ENCODE results near the gene FSTL1.

Gene FSTL1

DNA sequence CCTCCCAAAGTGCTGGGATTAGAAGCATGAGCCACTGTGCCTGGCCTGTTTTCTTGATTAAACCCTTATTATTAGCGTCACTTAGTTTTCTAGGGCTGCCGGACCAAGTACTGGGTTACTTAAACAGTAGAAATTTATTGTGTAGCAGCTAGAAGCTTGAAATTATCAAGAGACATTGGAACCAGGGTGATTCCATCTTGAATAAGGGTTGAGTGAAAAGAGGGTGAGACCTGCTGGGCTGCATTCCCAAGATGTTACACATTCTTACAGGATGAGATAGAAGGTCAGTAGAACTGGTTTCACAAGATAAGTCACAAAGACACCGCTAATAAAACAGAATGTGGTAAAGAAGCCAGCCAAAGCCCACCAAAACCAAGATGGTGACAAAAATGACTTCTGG is 18.6 kb upstream of the FSTL1 start:
- intact Hi-C loops (cut with DNase I; ENCODE audit: low total_unique reads): no loop called here
- Histone ChIP-seq H3K27me3 (no peaks in the 10 kb centered on the region), H3K4me3 (no peak overlapping the region), H3K27ac (no peak overlapping the region), H3K36me3 (no peaks in the 10 kb centered on the region), H3K4me1 (peaks cover 0 to 21% (median 5%) of the 10 kb centered on the region in 4 donors), H3K9me3 (peaks cover 0 to 6% (median 0%) of the 10 kb centered on the region in 3 donors)
- no peak for DNase-seq
- TF ChIP-seq, protein P1, sequence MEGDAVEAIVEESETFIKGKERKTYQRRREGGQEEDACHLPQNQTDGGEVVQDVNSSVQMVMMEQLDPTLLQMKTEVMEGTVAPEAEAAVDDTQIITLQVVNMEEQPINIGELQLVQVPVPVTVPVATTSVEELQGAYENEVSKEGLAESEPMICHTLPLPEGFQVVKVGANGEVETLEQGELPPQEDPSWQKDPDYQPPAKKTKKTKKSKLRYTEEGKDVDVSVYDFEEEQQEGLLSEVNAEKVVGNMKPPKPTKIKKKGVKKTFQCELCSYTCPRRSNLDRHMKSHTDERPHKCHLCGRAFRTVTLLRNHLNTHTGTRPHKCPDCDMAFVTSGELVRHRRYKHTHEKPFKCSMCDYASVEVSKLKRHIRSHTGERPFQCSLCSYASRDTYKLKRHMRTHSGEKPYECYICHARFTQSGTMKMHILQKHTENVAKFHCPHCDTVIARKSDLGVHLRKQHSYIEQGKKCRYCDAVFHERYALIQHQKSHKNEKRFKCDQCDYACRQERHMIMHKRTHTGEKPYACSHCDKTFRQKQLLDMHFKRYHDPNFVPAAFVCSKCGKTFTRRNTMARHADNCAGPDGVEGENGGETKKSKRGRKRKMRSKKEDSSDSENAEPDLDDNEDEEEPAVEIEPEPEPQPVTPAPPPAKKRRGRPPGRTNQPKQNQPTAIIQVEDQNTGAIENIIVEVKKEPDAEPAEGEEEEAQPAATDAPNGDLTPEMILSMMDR (IDR thresholded peaks at IDR 0.05): no peak

DNA sequence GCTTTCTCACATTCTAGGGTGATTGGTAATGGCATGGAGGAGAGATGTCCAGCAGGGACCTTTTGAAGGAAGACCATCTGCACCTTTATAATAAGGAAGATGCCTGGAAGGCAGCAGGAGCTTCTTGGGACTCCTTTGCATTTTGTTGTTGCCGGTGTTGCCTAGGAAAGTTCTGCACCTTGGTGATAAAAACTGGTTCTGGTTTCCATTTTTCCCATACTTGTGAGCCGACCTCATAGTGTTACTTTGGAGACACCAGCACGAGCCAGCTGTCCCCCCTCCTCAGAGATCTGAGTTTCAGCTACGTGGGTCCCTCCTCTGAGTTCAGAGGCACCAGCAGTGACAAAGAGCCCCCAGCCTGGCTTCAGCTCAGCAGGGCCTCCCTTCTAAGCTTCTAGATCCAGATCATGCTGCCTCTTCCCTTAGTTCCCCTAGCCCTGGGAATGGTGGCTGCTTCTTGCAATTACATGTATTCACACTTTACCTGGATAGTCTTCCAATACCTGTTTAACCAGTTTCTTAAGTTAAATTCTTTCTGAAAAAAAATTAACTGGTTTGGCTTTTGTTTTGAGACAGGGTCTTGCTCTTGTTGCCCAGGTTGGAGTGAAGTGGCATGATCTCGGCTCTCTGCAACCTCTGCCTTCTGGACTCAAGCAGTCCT is 18.0 kb upstream of the FSTL1 start:
- Histone ChIP-seq H3K4me1 (peaks cover 0 to 21% (median 5%) of the 10 kb centered on the region in 4 donors), H3K27me3 (no peaks in the 10 kb centered on the region), H3K27ac (no peak overlapping the region), H3K36me3 (no peaks in the 10 kb centered on the region), H3K4me3 (no peak overlapping the region), H3K9me3 (peaks cover 0 to 6% (median 0%) of the 10 kb centered on the region in 3 donors)
- intact Hi-C loops (cut with DNase I; ENCODE audit: low total_unique reads): no loop called here
- no peak for DNase-seq
- TF ChIP-seq, protein P1 (IDR thresholded peaks at IDR 0.05): no peak

DNA sequence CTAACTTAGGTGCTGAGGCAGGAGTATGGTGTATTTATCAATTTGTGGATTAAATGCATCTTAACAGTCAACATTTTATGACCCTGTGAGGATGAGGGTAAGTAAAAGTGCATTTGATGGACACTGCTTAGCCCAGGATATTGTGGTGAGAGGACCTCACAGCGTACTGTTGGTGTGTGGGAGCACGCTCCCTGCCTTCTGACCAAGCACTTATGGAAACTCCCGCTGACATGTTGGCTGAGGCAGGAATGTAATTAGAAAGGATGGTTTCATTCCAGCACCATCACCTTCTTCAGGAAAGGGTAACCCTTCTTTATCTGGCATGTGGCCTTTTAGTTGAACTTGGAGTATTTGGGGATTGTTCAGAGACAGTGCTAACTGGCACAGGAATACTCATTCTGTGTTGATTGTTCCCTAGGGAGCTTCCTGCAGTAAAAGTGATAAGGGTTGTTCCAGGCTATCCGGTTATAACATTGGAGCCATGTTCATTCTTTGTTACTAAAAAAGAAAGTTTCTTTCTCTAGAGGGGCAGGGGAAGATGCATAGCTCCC is 11.7 kb upstream of the FSTL1 start:
- Histone ChIP-seq H3K4me3 (no peak overlapping the region), H3K27ac (no peak overlapping the region), H3K4me1 (no peaks in the 10 kb centered on the region), H3K27me3 (no peaks in the 10 kb centered on the region), H3K9me3 (no peaks in the 10 kb centered on the region), H3K36me3 (no peaks in the 10 kb centered on the region)
- DNase-seq: no peak
- TF ChIP-seq, protein P1 (IDR thresholded peaks at IDR 0.05): no peak
- intact Hi-C loops (cut with DNase I; ENCODE audit: low total_unique reads): no loop called here

DNA sequence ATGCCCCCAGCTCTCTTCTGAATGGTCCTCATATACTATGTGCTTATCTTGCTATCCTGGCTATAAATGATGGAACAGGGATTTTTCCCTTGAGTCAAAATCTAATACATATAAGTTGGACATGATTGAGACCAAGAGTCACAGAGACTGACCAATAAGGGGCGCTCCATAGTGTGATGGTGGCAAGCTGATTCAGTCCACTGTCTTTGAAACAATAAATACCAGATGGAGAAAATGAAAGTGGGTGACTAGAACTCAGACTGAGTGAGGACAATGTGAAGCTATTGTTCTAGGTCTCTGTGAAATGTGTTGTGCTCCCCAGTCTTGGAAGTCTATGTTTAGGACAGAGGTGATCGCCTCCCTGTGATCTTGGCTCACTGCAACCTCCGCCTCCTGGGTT is 10.6 kb upstream of the FSTL1 start:
- no peaks in the 10 kb centered on the region for H3K27me3 ChIP-seq
- H3K4me3 ChIP-seq: no peak overlapping the region
- no peaks in the 10 kb centered on the region for H3K36me3 ChIP-seq
- no peak for DNase-seq
- no peaks in the 10 kb centered on the region for H3K9me3 ChIP-seq
- H3K4me1 ChIP-seq: no peaks in the 10 kb centered on the region
- intact Hi-C loops (cut with DNase I; ENCODE audit: low total_unique reads): no loop called here
- no peak overlapping the region for H3K27ac ChIP-seq
- TF ChIP-seq, protein P1 (IDR thresholded peaks at IDR 0.05): no peak

- H3K4me3 ChIP-seq: no peak overlapping the region
- no peak overlapping the region for H3K27ac ChIP-seq
- intact Hi-C loops (cut with DNase I; ENCODE audit: low total_unique reads): no loop called here
- no peak for DNase-seq
- H3K9me3 ChIP-seq: no peaks in the 10 kb centered on the region
- no peaks in the 10 kb centered on the region for H3K27me3 ChIP-seq
- no peaks in the 10 kb centered on the region for H3K36me3 ChIP-seq
- H3K4me1 ChIP-seq: no peaks in the 10 kb centered on the region
- TF ChIP-seq, protein P1 (IDR thresholded peaks at IDR 0.05): no peak
Measured at GRCh38 chr3:120460862-120461261, 10.1 kb upstream of the FSTL1 start.
